BLaER1 treated with 17β-estradiol and CSF1 and Interleukin-3, amounts not matched to agents 10 nM and 100 nM (cell line): ENCODE measurements around the gene CSMD2.

Experiments used
- H3K27ac ChIP-seq, 11 experiments: shearing (Covaris generic); formaldehyde crosslinking; 2 replicates each; pipeline ENCODE4 v1.8.1; 2022
- H3K27me3 ChIP-seq, 11 experiments: shearing (Covaris generic); formaldehyde crosslinking; 2 replicates each; pipeline ENCODE4 v1.8.1; 2022
- H3K36me3 ChIP-seq, 11 experiments: shearing (Covaris generic); formaldehyde crosslinking; 2 replicates each; pipeline ENCODE4 v1.8.1; 2022
- H3K4me1 ChIP-seq, 10 experiments: shearing (Covaris generic); formaldehyde crosslinking; 2 replicates each; pipeline ENCODE4 v1.8.1; 2022
- H3K4me2 ChIP-seq, 11 experiments: shearing (Covaris generic); formaldehyde crosslinking; 2 replicates each; pipeline ENCODE4 v1.8.1; 2022
- H3K4me3 ChIP-seq, 10 experiments: shearing (Covaris generic); formaldehyde crosslinking; 2 replicates each; pipeline ENCODE4 v1.8.1; 2022
- H3K9ac ChIP-seq, 11 experiments: shearing (Covaris generic); formaldehyde crosslinking; 2 replicates each; pipeline ENCODE4 v1.8.1; 2022
- H3K9me3 ChIP-seq, 11 experiments: shearing (Covaris generic); formaldehyde crosslinking; replicated peaks in 1 of 11; 2 replicates each; pipeline ENCODE4 v1.8.1; 2022
- H4K20me1 ChIP-seq, 11 experiments: shearing (Covaris generic); formaldehyde crosslinking; 2 replicates each; pipeline ENCODE4 v1.8.1; 2022
- Cebpa-rat ChIP-seq, 11 experiments: shearing (Covaris generic); IDR thresholded peaks; 2 replicates each; pipeline ENCODE4 v1.8.1; 2022

The CSMD2 gene

DNA sequence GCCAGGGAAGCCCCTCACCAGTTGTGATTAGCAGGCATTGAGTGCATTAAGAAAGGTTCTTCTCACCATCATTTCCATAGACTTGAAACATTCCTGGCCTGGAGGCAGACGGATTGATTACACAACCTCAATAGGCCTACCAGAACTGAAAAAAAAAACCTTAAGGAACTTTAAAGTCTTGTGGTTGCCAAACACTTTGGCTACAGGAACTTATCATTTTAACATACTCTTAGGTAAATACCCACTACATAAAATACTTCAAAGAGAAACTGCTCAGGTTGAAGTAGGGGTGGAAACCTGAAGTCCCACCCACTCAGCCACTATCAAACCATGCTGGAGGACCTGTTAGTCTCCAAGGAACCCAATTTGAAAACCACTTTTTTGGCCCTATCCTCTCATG, 323.5 kb downstream of the CSMD2 start:
- H3K9me3 ChIP-seq = peaks cover 0 to 8% (median 5%) of the 10 kb centered on the region in 11 experiments; a peak in 9 of 22 replicates
- no peaks in the 10 kb centered on the region for H3K36me3 ChIP-seq
- no peak overlapping the region for H3K27ac ChIP-seq
- no peaks in the 10 kb centered on the region for H3K4me1 ChIP-seq
- H3K4me3 ChIP-seq = no peak overlapping the region
- no peak overlapping the region for H3K4me2 ChIP-seq
- TF ChIP-seq Cebpa-rat (IDR thresholded peaks at IDR 0.05) = no peak
- no peaks in the 10 kb centered on the region for H4K20me1 ChIP-seq
- no peaks in the 10 kb centered on the region for H3K27me3 ChIP-seq
- H3K9ac ChIP-seq = no peak overlapping the region

DNA sequence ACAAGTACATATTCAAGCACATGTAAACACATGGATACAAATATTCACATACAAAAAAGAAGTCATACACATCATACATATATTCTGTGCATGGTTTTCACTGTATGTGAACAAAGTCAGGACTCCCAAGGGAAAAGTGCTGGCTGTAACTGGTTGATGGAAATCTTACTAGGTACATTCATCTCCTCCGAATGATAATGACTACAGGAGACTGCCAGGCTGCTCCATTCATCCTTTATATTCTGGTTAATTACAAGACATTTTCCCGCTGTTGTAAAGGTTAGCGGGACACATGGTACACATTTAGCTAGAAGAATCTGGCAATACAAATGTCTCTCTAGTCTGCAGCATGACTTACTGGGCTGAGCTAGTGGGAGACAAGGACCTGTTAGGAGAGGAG, 327.4 kb downstream of the CSMD2 start:
- TF ChIP-seq Cebpa-rat (IDR thresholded peaks at IDR 0.05) = no peak
- no peak overlapping the region for H3K4me3 ChIP-seq
- H3K27ac ChIP-seq = no peak overlapping the region

GRCh38 chr1:33836911-33837310, 328.1 kb downstream of the CSMD2 start:
- no peak overlapping the region for H3K4me3 ChIP-seq
- no peaks in the 10 kb centered on the region for H4K20me1 ChIP-seq
- H3K27me3 ChIP-seq = no peaks in the 10 kb centered on the region
- no peak overlapping the region for H3K4me2 ChIP-seq
- H3K4me1 ChIP-seq = no peaks in the 10 kb centered on the region
- H3K27ac ChIP-seq = no peak overlapping the region
- TF ChIP-seq Cebpa-rat (IDR thresholded peaks at IDR 0.05) = no peak
- peaks cover 0 to 14% (median 9%) of the 10 kb centered on the region in 11 experiments; a peak in 12 of 22 replicates for H3K9me3 ChIP-seq
- H3K9ac ChIP-seq = no peak overlapping the region
- no peaks in the 10 kb centered on the region for H3K36me3 ChIP-seq

More for the DNA sequence above, 327.4 kb downstream of the CSMD2 start:
- H3K4me1 ChIP-seq = no peaks in the 10 kb centered on the region
- no peaks in the 10 kb centered on the region for H4K20me1 ChIP-seq
- H3K9me3 ChIP-seq = peaks cover 0 to 14% (median 9%) of the 10 kb centered on the region in 11 experiments; a peak in 12 of 22 replicates
- H3K27me3 ChIP-seq = no peaks in the 10 kb centered on the region
- no peak overlapping the region for H3K9ac ChIP-seq
- no peak overlapping the region for H3K4me2 ChIP-seq
- no peaks in the 10 kb centered on the region for H3K36me3 ChIP-seq

DNA sequence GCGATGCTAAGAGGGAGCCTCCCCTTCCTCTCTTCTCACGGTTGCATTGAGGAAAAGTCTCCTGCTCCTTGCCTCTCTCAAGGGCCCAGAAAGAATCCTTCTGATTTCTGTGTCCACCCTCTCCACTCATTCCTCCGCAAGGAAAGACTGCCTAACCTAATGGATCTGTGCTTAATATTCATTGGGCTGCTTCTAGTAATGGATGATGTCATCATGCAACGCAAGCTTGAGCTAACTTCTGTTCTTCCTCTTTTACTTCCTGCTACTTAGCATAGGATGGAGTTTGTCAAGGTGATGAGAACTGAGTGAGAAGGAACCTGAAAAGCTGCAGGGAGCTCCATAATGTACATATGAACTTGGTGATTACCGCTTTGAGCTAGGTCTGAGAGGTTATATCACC, 336.4 kb downstream of the CSMD2 start:
- no peaks in the 10 kb centered on the region for H3K27me3 ChIP-seq
- H3K27ac ChIP-seq = no peak overlapping the region
- H3K4me2 ChIP-seq = no peak overlapping the region
- no peak overlapping the region for H3K9ac ChIP-seq
- no peaks in the 10 kb centered on the region for H4K20me1 ChIP-seq
- no peaks in the 10 kb centered on the region for H3K4me1 ChIP-seq
- no peak overlapping the region for H3K4me3 ChIP-seq
- TF ChIP-seq Cebpa-rat (IDR thresholded peaks at IDR 0.05) = no peak
- peaks cover 14 to 26% (median 19%) of the 10 kb centered on the region in 11 experiments for H3K9me3 ChIP-seq
- H3K36me3 ChIP-seq = no peaks in the 10 kb centered on the region

GRCh38 chr1:33828059-33828458, 337.0 kb downstream of the CSMD2 start:
- Histone ChIP-seq H3K4me3 (no peak overlapping the region), H3K9ac (no peak overlapping the region), H3K27ac (no peak overlapping the region), H3K4me2 (no peak overlapping the region), H3K36me3 (no peaks in the 10 kb centered on the region), H3K9me3 (peaks cover 14 to 26% (median 19%) of the 10 kb centered on the region in 11 experiments), H3K4me1 (no peaks in the 10 kb centered on the region), H4K20me1 (no peaks in the 10 kb centered on the region), H3K27me3 (no peaks in the 10 kb centered on the region)
- TF ChIP-seq Cebpa-rat (IDR thresholded peaks at IDR 0.05) = no peak

- H4K20me1 ChIP-seq = no peaks in the 10 kb centered on the region
- no peaks in the 10 kb centered on the region for H3K4me1 ChIP-seq
- no peaks in the 10 kb centered on the region for H3K27me3 ChIP-seq
- H3K9me3 ChIP-seq = peaks cover 14 to 26% (median 19%) of the 10 kb centered on the region in 11 experiments
- TF ChIP-seq Cebpa-rat (IDR thresholded peaks at IDR 0.05) = no peak
- no peak overlapping the region for H3K4me3 ChIP-seq
- H3K27ac ChIP-seq = no peak overlapping the region
- H3K36me3 ChIP-seq = no peaks in the 10 kb centered on the region
- no peak overlapping the region for H3K9ac ChIP-seq
- H3K4me2 ChIP-seq = no peak overlapping the region
These were observed 338.3 kb downstream of the CSMD2 start for GRCh38 chr1:33826711-33827110.

DNA sequence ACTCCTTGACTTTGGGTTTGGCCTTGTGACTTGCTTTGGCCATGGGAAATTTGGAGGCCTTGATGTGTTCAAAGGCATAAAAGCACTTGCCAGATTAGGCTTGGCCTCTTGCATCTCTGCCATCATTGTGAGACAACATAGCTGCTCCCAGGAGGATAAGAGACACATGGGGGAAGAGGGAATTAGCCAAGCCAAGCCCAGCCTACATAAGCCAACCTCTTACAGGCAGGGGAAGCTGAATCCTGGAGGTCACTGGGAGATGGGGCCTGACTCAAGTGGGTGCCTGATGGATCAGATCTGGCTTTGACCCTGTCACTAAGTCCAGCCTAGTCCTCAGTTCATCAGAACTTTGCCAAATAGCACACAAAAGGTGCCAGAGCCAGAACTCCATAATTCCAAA, 338.7 kb downstream of the CSMD2 start:
- Histone ChIP-seq H3K4me3 (no peak overlapping the region), H3K9me3 (peaks cover 14 to 26% (median 19%) of the 10 kb centered on the region in 11 experiments), H3K4me1 (no peaks in the 10 kb centered on the region), H3K4me2 (no peak overlapping the region), H4K20me1 (no peaks in the 10 kb centered on the region), H3K9ac (no peak overlapping the region), H3K27me3 (no peaks in the 10 kb centered on the region), H3K36me3 (no peaks in the 10 kb centered on the region), H3K27ac (no peak overlapping the region)
- TF ChIP-seq Cebpa-rat (IDR thresholded peaks at IDR 0.05) = no peak

DNA sequence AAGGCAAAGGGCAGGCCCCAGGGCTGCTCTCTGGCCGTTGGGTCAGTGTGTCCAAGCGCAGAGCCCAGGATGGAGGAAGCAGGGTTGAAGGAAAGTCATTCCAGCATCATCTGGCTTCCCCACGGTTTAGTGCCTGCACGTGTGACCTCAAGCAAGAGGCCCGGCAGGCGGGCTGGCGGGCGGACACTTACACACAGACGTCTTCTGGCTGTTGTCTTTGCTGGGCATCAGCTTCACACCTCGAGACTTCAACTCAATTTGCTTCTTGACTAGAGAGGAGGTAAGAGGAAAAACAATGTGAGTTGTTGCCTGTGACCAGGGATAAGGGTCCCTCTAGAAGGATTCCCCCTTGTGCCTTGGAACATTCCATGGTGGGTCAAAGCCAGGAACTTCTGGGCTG, 339.5 kb downstream of the CSMD2 start:
- H3K4me1 ChIP-seq = no peaks in the 10 kb centered on the region
- no peaks in the 10 kb centered on the region for H4K20me1 ChIP-seq
- H3K27ac ChIP-seq = no peak overlapping the region
- H3K9me3 ChIP-seq = peaks cover 14 to 26% (median 19%) of the 10 kb centered on the region in 11 experiments
- no peak overlapping the region for H3K4me3 ChIP-seq
- H3K36me3 ChIP-seq = no peaks in the 10 kb centered on the region
- no peak overlapping the region for H3K9ac ChIP-seq
- TF ChIP-seq Cebpa-rat (IDR thresholded peaks at IDR 0.05) = no peak
- H3K27me3 ChIP-seq = no peaks in the 10 kb centered on the region
- no peak overlapping the region for H3K4me2 ChIP-seq

GRCh38 chr1:33824971-33825370, 340.1 kb downstream of the CSMD2 start:
- Histone ChIP-seq H3K9ac (no peak overlapping the region), H3K4me1 (no peaks in the 10 kb centered on the region), H3K4me3 (no peak overlapping the region), H3K36me3 (no peaks in the 10 kb centered on the region), H3K27me3 (no peaks in the 10 kb centered on the region), H3K27ac (no peak overlapping the region), H3K4me2 (no peak overlapping the region), H3K9me3 (peaks cover 13 to 24% (median 19%) of the 10 kb centered on the region in 11 experiments), H4K20me1 (no peaks in the 10 kb centered on the region)
- no peak for TF ChIP-seq Cebpa-rat (IDR thresholded peaks at IDR 0.05)

- no peak for TF ChIP-seq Cebpa-rat (IDR thresholded peaks at IDR 0.05)
- Histone ChIP-seq H3K4me2 (no peak overlapping the region), H3K27ac (no peak overlapping the region), H4K20me1 (no peaks in the 10 kb centered on the region), H3K9ac (no peak overlapping the region), H3K4me3 (no peak overlapping the region), H3K36me3 (no peaks in the 10 kb centered on the region), H3K27me3 (no peaks in the 10 kb centered on the region), H3K9me3 (peaks cover 6 to 18% (median 12%) of the 10 kb centered on the region in 11 experiments; a peak in 21 of 22 replicates), H3K4me1 (no peaks in the 10 kb centered on the region)
These were observed 340.7 kb downstream of the CSMD2 start for GRCh38 chr1:33824321-33824720.
